Astrocyte of the spinal cord (primary cell): ENCODE results near the gene ACBD5.
A peak's percentile ranks its signal among the peaks of the same experiment; 100 is the strongest.
"Not testable (repeated sequence)": the region's sequence is repeated elsewhere in the genome, so short reads cannot be mapped to it uniquely, and the experiment has no call there.

Experiments
- DNase-seq: peaks from one replicate; pipeline ENCODE4 v3.0.0; 2011; ENCODE audit warnings: low read depth, low spot score
- H3K4me3 ChIP-seq: 2 replicates; pipeline ENCODE4 v1.5.1; 2011; ENCODE audit warnings: low read depth, mild to moderate bottlenecking, low read length, moderate library complexity
- CTCF ChIP-seq: IDR thresholded peaks from 2 replicates; pipeline ENCODE4 v1.5.1; 2012; ENCODE audit warnings: low read depth, mild to moderate bottlenecking, low read length, inconsistent platforms
- in situ Hi-C: cut with HindIII; loops from 2 replicates; pipeline ENCODE4 v1.10.0; 2017; ENCODE audit warnings: low sequenced_read_pairs

Gene ACBD5

DNA sequence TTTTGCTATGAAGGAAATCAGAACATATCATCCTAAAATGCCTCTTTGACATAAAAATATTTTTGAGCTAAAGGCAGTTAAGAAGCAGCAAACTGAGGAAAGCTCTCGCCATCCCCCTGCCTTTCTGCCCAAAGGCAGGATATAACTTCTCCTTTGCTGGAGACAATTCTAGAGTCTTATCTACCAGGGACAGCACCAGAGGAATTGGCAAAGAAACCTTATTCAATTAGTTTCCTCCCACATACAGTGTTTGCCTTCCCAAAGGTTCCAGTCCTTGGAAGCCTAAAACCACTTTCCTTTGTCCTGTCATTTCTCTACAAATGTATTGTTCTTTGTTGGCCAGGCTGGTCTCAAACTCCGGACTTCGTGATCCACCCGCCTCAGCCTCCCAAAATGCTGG lies 51.7 kb downstream of the ACBD5 start:
- in situ Hi-C loops = no loop called here
- H3K4me3 ChIP-seq = no peak overlapping the region
- no peak for DNase-seq
- no peak for TF ChIP-seq CTCF

DNA sequence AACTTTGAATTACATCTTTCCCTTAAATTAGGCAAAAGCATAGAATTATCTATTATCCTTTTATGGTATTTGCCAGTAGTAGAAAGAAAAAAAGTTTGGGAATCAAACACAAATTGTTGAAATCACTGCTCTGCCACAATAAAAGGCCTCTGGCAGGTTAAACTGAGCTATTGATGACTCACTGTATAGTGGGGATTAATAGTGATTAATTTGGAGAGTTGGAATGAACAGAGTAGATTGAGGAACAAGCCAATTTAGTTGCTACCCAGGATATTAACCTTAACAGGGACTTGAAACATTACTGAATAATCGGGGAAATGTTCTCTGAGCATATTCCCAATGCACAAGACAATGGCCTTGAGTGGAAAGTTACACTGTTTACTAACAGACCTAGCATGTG lies 52.3 kb downstream of the ACBD5 start:
- in situ Hi-C loops = no loop called here
- no peak for DNase-seq
- no peak overlapping the region for H3K4me3 ChIP-seq
- no peak for TF ChIP-seq CTCF

- in situ Hi-C loops = no loop called here
- no peak for DNase-seq
- no peak for TF ChIP-seq CTCF
- no peak overlapping the region for H3K4me3 ChIP-seq
These were observed 70.7 kb downstream of the ACBD5 start for GRCh38 chr10:27169849-27170248.

DNA sequence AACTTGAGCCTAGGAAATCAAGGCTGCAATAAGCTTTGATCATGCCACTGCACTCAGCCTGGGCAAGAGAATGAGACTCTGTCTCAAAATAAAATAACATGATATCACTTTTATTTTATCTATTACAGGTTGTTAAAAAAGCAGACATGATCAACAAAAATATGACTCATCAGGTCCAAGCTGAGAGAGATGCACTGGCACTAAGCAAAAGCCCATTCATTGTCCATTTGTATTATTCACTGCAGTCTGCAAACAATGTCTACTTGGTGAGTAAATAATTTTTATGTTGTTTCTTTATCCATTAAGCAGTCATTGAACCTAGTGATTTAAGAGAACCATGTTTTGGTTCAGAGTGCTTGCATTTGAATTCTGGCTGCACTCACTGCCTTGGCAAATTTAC lies 82.2 kb downstream of the ACBD5 start:
- TF ChIP-seq CTCF = no peak
- in situ Hi-C loops = no loop called here
- no peak overlapping the region for H3K4me3 ChIP-seq
- DNase-seq = no peak

- DNase-seq = peak; percentile 5
- TF ChIP-seq CTCF = no peak
- in situ Hi-C loops = no loop called here
- H3K4me3 ChIP-seq = no peak overlapping the region
These were observed 83.4 kb downstream of the ACBD5 start for GRCh38 chr10:27157150-27157549.

GRCh38 chr10:27156566-27156965 lies 84.0 kb downstream of the ACBD5 start:
- in situ Hi-C loops, DNase-seq: not testable (repeated sequence)
- H3K4me3 ChIP-seq = peak overlapping the region; percentile 93

GRCh38 chr10:27155066-27155754 lies 85.4 kb downstream of the ACBD5 start, which contains the start of gene MASTL:
TSS of gene MASTL (plus strand) at chr10:27155352. CDS start at chr10:27155427, 75 bp downstream.
- no peak for TF ChIP-seq CTCF
- peak within 1 kb of the TSS; percentile 93 for H3K4me3 ChIP-seq
- in situ Hi-C loops = no loop called here
- DNase-seq = peak; percentile 96
